Cerebellar cortex (tissue), 1 donor: ENCODE results near the gene MEGF6.

Source experiments
- DNase-seq: peaks from one replicate; pipeline ENCODE4 v3.0.0-alpha.2; 2015; ENCODE audit warnings: low spot score

MEGF6 gene

DNA sequence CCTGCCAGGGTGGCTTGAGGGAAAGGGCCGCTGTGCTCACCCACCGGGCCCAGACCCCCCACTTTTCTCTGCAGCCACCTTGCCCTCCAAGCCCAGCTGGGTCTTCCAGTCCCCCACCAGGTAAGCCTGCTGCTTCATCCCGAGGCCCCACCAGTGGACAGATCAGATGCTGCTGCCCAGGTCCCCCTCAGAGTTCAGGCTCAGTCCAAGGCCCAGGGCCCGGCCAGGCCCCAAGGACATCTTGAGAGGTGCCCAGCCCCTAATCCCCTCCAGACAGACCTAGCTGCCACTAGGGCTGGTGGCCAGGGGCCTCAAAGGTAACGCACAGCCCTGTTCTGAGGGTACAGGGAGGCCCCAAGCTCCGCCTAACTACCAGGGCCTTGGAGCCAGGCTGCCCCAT is 58.6 kb downstream of the MEGF6 start:
- DNase-seq = no peak

DNA sequence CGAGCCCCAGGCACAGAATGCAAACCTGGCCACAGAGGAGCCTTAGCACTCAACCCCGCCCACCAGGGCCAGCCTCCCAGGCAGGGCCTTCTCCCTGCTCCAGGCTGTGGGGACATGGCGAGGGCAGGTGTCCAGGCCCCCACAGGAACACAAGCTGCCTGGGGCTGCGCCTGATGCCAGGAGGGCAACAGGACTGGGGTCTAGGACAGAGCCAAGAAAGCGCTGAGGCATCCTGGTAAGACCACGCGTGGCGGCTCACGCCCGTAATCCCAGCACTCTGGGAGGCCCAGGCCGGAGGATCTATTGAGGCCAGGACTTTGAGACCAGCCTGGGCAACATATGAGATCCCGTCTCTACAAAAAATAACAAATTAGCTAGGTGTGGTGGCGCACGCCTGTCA is 59.1 kb downstream of the MEGF6 start:
- DNase-seq = no peak

DNA sequence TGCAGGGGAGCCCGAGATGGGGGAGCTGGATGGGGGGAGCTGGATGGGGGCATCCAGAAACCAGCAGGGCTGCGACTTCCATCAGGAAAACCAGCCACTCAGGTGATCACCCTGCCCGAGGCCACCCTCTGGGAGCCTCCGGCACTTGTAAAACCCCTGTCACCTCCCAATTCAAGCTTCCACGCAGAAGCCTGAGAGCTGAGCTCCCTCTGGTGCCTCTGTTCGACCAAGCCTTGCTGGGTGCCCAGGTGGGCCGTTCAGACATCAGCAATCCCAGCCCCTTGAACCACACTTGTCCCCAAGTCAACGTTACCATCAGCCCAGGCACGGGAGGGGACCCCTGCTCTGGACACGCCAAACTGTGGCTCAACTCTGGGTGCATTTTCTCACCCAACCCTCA is 59.6 kb downstream of the MEGF6 start:
- DNase-seq = no peak

DNA sequence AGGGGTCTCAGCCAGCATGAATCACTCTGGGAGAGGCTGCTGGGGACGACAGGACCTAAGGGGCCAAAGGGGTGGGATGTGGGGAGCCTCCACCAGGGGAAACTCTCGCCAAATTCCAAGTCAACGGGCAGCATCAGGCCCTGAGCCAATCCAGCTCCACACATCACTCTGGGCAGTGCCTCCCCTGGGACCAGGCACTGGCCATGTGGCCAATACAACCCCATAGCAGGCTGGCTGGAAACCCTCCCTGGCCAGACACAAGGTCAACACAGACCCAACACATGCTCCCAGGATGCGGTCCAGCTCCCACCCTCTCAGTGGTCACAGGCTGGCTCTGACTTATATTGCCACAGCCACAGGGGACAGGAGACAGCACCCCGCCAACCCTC is 60.0 kb downstream of the MEGF6 start:
- DNase-seq = no peak

DNA sequence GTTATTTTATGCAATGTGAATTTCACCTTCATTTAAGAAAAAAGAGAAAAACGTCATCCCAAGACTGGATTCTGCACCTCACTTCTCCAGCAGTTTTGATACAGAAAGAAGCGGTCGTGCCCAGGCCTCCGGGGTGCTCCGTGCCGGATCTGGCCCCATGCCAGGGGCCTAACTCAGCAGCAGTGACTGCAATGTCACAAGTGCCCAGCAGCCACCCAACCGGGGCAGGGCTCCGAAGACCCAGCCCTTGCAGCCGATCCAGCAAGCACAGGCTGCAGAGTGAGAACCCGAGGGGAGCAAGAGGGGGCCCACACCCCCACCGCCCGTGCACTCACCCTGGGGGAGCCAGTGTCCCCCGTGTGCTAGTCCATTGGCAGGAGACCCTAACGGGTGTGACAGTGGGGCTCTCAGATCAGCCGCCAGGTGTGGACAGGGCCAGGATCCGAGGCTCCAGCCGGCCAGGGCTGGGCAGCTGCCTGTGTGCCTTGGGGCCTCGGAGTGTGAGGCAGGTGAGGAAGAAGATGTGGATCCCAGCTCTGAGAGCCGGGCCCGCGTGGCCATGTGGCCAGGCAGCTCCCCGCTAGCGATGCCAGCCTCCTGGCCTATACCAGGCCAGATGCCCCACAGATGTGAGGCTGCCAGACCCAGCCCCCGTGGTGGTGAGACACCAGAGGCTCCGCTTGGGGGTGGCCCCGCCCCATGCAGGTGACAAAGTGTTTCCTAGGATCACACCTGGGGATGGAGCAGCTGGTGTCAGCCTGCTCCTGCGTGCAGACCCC is 60.6 kb downstream of the MEGF6 start:
- DNase-seq = no peak

DNA sequence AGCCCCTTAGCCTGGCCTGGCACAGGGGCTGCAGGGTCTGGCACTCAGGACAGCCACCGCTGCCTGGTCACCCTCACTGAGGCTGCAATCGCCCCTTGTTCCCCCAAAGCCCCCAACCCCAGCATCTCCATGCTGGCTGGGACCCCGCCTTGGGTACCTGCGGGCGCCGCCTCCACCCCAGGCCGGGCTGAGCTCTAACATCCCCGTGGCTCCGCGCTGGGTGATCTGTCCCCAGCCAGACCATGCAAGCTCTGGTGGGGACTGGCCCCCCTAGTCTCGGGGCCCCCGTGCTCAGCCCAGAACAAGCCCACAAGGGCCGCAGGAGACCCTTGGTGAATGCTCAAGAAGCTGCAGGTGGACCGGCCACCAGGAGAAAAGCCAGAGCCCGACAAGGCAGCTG is 62.4 kb downstream of the MEGF6 start:
- DNase-seq = no peak

DNA sequence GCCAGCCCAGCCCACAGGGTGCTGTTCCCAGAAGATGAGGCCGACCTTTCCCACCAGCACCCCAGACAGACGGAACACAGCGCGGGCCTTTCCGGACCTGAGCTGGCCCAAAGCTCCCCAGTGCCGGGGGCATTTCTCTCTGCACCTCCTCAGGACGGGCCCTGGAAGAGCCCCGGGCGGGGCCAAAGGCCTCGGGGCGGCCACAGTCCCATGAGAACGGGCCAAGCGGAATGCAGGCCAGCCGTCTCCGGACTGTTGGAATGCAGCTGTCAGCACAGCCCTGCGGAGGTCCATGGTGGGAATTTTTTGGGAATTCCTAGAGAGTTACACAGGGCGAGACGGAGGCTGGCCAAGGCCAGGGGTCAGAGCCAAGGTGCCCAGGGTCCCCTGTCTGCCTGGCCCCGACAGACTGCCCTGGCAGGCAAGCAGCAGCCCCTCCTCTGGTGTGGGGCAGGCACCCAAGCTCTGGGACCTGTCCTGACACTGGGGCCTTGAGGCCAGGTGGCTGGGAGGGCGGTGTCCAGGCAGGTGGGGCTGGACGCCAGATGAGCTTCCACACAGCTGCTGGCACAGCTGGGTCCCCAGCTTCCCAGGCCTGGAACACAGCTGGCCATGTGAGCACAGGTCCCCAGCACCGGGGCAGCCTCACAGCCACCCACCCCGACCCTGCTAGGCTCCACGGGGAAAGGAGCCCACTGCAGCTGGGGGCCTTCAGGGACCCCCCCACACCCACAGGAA is 63.0 kb downstream of the MEGF6 start:
- no peak for DNase-seq

DNA sequence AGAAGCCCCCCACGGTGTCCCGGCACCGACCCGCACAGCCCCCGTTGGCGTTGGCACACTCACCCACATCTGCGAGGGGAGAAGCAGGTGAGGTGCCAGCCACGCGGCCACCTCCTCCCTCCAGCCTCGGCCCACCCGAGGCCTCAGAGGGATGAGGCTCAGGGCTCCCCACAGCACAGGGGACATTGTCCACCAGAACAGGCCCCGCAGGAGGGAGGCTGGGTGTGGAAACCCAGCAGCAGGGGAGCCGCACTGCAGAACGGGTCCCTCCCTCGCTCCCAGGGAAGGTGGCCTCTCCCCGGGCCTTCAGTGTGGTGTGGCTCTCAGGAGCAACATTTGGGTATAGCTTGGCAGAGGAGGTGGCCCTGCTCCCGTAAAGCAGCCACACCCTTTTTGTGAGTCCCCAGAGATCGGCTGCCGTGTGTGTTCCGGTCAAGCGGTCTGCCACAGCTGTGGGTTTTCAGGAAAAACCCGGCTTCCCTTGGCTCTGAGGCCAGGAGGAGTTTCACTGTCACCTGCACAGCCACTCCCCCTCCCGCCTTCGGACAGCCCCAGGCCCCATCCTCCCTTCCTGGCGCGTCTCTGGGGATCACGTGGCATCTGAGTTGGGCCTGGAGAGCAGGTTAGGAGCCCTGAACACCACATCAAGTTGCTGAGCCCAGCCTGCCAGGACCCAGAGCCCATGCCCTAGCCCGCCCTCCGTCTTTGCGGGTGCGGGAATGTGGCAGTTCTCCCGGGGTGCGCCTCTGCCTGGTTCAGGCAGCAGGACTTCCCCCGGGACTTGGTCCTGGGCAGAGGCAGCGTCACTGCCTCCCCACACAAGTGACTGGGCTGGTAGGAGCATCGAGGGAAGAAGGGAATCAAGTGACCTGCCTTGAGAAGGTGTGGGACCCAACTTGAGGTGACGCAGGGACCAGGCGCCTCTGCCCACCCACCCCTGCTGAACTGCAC is 64.0 kb downstream of the MEGF6 start:
- no peak for DNase-seq

DNA sequence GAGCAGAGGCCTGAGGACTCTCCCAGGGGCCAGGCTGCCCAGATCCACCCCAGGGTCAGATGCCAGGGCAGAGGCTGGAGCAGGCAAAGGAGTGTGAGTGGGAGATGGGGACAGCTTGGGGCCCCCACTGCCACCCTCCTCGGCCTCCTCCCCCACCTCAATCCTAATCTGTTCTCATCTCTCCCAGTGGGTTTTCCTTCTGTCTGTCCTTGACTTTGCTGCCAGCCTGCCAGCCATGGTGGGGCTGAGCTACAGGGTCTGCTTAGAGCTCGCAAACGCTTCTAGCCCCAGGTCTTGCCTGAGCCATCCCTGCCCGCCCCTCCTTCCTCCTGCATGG is 65.3 kb downstream of the MEGF6 start:
- no peak for DNase-seq

DNA sequence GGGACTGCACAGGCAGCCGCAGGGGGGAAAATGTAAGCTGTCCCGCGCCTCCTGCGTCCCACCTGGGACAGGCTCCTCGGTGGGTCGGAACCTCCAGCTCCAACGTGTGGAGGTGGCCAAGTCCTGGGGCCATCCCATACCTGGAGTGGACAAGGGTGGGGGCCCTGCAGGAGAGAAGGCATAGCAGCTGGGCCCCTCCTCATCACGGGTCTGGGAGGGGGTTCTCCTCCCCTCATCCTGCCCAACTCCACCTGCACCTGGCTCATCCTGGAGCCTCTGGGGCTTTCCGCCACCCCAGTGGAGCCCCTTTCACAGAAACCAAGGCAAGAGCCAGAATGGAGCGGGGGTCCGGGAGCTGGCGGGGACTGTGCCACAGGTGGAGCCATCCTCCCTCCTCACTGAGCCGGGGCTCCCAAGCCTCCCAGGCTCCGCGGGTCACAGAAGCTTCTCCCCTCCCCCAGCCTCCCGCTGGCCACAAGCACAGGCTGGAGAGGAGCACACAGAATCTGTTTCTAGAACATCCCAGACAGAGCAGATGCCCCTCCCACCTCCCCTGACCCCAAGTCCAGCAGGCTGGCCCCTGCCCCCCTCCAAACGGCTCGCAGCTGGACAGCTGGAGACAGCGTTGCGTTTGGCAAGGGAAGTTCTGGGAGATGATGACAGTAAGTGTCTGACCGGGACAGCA is 65.8 kb downstream of the MEGF6 start:
- no peak for DNase-seq

DNA sequence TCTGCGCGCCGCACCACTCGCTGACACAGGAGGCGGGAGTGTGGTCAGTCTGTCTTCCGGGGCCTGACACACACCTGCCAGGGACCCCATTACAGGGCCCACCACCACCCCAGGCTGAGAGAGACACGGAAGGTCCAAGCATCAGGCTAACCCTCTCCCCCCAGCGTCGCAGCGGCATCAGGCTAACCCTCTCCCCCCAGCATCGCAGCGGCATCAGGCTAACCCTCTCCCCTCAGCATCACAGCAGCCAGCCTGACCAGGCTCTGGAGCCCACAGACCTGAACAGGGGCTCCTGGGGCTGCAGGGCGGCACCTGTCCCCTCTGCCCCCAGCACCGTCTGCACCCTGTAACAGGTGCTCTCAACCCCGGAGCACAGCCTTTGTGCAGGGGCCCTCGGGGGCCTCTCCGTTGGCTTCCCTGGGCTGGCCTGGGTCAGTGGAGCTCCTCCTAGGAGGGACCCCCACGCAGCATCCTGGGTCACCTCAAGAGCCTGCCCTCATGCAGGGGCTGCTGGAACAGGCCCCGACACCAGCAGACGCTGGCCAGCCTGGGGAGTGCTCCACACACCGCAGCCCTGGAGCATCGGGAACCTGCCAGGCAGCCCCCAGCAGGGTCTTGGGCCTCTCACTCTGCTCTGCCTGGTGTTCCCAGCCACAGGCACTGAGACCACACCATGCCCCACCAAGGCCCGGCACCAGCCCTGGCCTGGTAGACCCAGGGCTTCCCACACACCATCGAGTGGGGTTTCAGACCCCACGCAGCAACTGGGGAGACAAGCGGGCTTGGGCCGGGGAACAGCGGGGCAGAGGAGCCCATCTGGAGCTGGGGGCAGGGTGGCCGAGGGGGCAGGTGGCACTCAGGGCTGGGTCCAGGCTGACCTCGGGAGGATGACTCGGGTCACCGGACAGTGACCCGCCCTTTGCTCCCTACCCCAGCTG is 67.0 kb downstream of the MEGF6 start:
- DNase-seq = no peak

DNA sequence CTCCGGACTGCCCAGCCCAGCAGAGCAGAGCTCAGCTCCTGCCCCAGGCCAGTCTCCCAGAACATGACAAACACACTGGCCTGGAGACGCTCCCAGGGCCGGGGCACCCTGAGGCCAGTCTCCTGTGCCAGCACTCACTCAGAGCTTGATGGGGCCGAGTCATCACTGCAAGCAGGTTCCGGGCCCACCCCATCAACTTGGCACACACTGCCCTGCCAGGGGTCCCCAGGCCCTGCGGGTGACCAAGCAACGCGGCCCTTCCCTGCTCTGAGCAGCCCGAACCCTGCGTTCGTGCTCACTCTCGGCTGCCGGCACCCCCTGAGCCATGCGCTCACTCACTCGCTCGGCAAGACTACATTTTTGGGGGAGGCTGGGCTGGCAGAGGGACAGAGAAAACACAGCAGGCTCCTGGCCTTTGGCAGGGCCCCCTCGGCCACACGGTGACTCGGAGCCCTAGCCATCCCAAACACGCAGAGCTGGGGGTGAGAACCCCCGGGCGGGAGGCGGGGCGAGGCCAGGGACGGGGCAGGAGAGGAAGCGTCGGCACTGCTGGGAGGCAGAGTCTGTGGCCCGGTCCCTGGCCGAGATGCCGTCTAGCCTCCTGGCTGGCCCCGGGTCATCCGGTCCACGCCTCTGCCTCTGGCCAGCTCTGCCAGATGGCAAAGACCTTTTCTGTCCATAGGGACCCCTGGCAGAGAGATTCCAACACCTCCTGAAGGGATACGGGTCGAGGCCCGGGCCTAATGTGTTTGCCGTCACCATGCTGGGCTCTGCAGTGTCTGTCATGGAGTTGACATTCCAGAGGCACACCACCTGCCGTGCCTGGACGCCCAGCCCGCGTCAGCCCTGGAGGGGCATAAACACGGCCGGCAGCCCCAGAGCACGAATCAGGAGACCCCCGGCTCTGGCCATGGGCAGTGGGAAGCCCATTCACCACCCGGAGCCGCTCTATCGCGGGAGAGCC is 68.0 kb downstream of the MEGF6 start:
- no peak for DNase-seq

DNA sequence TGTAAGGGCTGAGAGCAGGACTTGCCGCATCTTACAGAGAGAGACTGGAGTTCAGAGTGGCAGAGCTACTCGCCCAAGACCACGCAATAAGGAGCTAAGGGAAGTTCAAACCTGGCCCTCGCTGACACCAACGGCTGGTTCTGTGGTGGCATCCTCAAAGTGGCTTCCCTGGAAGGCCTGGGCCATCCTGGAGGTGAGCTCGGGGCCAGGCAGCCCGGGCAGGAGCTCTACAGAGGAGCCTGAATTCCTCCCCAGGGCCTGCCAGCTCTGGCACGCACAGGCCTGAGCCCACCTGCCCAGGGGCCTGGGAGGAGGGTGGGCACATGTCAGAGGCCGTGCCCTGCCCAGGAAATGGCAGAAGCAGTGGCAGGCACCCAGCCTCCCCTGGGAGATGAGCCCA is 68.6 kb downstream of the MEGF6 start:
- DNase-seq = no peak

DNA sequence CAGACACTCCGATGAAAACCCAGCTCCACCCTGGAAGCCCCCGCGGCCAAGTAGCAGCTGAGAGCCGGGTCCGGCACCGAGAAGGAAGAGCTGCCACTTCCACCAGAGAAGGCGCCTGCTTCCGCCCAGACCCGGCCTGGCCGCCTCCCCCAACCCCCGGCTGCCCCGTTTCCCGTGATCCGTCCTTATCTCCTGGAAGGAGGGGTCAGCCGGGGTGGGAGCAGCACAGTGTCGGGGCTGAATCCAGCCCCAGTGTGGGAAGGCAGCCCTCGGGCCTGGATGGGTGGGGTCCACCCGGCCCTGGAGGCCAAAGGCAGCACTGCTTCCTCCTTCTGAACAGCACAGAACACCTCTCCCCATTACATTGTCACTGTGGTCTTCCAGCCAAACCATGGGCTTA is 69.4 kb downstream of the MEGF6 start:
- DNase-seq = no peak

DNA sequence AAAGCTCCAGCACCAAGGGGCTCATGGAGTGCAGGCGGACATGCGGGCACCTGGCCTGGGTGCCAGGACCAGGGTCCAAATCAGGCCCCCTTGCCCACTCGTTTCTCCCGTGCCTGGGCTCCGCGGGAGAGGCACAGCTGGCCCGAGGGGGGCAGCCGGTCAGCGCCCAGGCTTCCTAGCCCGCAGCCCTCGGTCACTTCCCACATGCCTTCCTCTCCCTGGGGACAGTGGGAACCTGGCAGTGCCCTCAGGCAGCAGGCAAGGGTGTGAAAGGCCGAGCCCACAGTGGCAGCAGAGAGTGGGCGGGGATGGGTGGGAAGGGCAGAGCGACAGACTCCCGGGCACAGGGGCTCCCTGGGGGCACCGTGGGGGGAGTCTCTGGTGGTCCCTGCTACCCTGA is 69.8 kb downstream of the MEGF6 start:
- DNase-seq = no peak

DNA sequence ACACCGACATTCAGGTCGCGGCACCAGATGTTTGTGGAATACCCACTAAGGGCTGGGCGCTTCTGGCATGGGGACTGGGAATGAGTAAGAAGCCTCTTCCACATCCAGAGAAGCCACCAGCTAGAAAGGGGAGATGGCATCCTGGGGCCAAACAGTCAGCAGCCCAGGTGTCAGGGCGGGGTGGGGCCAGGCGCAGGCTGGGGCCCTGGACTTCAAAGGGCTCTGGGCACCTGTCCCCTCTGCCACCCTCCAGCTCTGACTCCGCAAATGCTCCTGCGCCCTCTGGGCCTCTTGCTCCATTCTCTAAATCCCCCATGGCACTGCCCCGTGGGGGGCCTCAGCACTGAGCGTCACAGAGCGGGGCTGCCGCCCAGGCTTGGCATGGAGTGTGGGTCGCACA is 70.4 kb downstream of the MEGF6 start:
- DNase-seq = no peak

DNA sequence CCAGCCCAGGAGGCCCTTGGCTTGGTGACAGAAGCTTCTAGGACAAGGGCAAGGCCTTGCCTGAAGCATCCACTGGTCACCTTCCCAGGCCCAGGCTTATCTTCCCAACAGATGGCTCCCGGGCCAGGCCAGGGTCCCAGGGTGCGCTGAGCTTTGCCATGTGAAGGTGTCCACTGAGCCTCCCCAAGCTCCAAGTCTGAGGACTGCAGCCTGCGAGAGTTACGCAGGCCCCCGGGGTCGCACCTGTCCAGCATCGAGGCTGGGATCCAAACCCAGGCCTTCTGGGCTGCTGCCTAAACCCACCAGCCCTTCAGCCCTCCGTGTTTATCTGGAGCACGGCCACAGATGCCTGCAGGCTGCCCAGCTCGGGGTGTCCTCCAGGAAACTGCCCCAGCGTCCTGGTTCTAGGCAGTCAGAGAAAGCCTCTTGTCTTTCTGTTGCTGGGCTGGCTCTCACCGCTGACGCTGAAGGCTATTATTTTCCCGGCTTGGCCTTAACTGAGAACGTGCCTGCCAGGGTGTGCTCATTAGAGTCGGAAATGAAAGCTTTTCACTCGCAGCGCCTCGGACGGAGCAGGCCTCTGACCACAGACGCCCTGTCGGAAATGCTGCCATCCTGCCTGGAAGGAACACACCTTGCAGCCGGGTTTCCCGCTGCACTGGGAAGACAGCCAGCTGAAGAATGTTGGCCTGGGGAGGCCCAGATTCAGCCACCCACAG is 71.4 kb downstream of the MEGF6 start:
- DNase-seq = peak; percentile 38

DNA sequence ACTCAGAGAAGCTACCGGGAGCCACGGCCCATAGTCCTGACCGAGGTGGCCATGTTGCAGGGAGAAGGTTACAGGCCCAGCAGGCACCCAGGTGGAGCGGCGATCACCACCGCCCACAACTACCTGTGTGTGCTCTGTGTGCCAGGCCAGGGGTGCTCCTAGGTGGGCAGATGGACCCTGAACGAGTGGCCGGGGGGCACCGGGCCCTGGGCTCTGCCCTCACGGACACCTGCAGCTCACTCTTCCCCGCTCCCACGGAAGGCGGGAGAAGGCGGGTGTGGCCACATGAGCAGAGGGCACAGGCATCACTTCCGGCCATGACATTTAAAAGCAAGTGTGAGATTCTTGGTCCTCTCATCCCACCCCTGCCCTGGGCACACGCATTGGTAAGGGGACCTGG is 73.9 kb downstream of the MEGF6 start:
- DNase-seq = no peak
